ENCODE results near the gene CCN2.

Gene CCN2

DNA sequence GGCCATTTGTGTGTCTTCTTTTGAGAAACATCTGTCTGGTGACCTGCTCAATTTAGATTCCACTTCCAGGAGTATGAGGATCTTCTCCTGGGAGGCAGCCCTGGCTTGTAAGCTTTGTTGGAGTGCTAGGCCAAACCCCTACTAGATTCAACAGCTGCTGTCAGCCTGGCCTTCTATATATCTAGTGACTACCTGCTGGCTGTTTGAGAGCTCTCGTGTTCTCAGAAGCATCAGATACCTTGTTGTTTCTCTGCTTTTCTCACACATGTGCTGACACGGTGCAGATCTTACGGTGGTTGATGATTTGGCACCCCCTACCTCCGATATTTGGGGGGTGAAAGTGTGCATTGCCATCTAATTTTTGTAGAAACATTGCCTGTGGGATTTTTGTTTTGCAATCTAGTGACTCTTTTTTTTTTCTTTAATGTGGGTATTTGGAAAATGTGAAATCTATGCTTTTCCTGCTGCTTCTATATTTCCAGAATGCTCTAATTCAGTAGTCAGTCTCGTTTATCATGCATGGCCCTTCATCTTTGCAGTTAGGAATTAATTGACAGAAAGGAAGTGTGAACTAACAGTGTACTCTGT, 4.7 kb downstream of the CCN2 start:
- Histone ChIP-seq H2BK120ac (ENCODE audit: insufficient read depth, low read length, poor library complexity) (no peak overlapping the region), H3K4me1 (ENCODE audit: control insufficient read depth in 1 of 2, insufficient read depth in 2 of 2, low read length in 2 of 2) (peaks cover 5 to 13% of the 10 kb centered on the region in 2 experiments), H3K79me2 (ENCODE audit: control insufficient read depth, insufficient read depth, low read length, poor library complexity) (peaks cover 5% of the 10 kb centered on the region), H4K91ac (ENCODE audit: low read depth, low read length) (no peak overlapping the region), H3K14ac (ENCODE audit: low read length) (no peak overlapping the region), H2AFZ (ENCODE audit: insufficient read depth, low read length, poor library complexity) (no peak overlapping the region), H3K4ac (ENCODE audit: low read depth, low read length) (no peak overlapping the region), H2BK5ac (ENCODE audit: low read depth, low read length, poor library complexity) (no peak overlapping the region), H3K27me3 (ENCODE audit: insufficient read depth, low read length) (no peaks in the 10 kb centered on the region), H3K79me1 (ENCODE audit: low read length) (peaks cover 8% of the 10 kb centered on the region), H3K27ac (ENCODE audit: low read depth, low read length) (no peak overlapping the region), H3K36me3 (ENCODE audit: control insufficient read depth in 1 of 2, insufficient read depth in 2 of 2, low read length in 2 of 2) (peaks cover 2 to 10% of the 10 kb centered on the region in 2 experiments), H2AK5ac (ENCODE audit: low read length) (no peak overlapping the region), H3K18ac (ENCODE audit: low read length) (no peak overlapping the region), H4K12ac (ENCODE audit: low read depth, low read length) (no peak overlapping the region), H4K8ac (ENCODE audit: low read depth, low read length) (no peak overlapping the region), H2BK12ac (ENCODE audit: low read length) (no peak overlapping the region), H3K9ac (ENCODE audit: low read length) (no peak overlapping the region), H3K9me3 (ENCODE audit: insufficient read depth, low read depth, low read length) (no peaks in the 10 kb centered on the region), H3K4me3 (ENCODE audit: low read depth, low read length) (no peak overlapping the region), H3K4me2 (ENCODE audit: low read length) (no peak overlapping the region), H3K23ac (ENCODE audit: low read length) (no peak overlapping the region)
- no CpG with 5 or more reads among the region's 5 CpGs for WGBS (ENCODE audit: extremely low coverage, insufficient coverage, insufficient read length)
- peak; percentile 12 to 48 for DNase-seq

DNA sequence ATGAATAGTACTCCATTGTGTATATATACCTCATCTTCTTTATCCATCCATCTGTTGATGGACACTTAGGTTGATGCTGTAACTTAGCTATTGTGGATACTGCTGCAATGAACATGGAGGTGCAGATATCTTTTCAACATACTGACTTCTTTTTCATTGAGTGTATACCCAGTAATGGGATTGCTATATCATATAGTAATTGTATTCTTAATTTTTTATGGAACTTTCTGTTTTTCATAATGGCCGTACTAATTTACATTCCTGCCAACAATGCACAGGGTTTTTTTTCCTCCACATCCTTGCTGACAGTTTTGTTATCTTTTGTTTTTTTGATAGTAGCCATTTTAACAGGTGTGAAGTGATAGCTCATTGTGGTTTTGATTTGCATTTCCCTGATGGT, 5.2 kb downstream of the CCN2 start:
- H3K4me1 ChIP-seq (ENCODE audit: control insufficient read depth in 1 of 2, insufficient read depth in 2 of 2, low read length in 2 of 2) = peaks cover 5 to 13% of the 10 kb centered on the region in 2 experiments
- no peak overlapping the region for H3K23ac ChIP-seq (ENCODE audit: low read length)
- no peak overlapping the region for H2BK12ac ChIP-seq (ENCODE audit: low read length)
- peaks cover 4% of the 10 kb centered on the region for H3K79me2 ChIP-seq (ENCODE audit: control insufficient read depth, insufficient read depth, low read length, poor library complexity)
- H2AK5ac ChIP-seq (ENCODE audit: low read length) = no peak overlapping the region
- no peak for DNase-seq
- H2BK5ac ChIP-seq (ENCODE audit: low read depth, low read length, poor library complexity) = no peak overlapping the region
- H3K36me3 ChIP-seq (ENCODE audit: control insufficient read depth in 1 of 2, insufficient read depth in 2 of 2, low read length in 2 of 2) = peaks cover 2 to 10% of the 10 kb centered on the region in 2 experiments
- H3K79me1 ChIP-seq (ENCODE audit: low read length) = peaks cover 7% of the 10 kb centered on the region
- no peaks in the 10 kb centered on the region for H3K9me3 ChIP-seq (ENCODE audit: insufficient read depth, low read depth, low read length)
- H3K4me2 ChIP-seq (ENCODE audit: low read length) = no peak overlapping the region
- no CpG with 5 or more reads among the region's 1 CpG for WGBS (ENCODE audit: extremely low coverage, insufficient coverage, insufficient read length)
- H3K27ac ChIP-seq (ENCODE audit: low read depth, low read length) = no peak overlapping the region
- H4K91ac ChIP-seq (ENCODE audit: low read depth, low read length) = no peak overlapping the region
- no peak overlapping the region for H3K14ac ChIP-seq (ENCODE audit: low read length)
- H2AFZ ChIP-seq (ENCODE audit: insufficient read depth, low read length, poor library complexity) = no peak overlapping the region
- H4K12ac ChIP-seq (ENCODE audit: low read depth, low read length) = no peak overlapping the region
- H3K4ac ChIP-seq (ENCODE audit: low read depth, low read length) = no peak overlapping the region
- H3K4me3 ChIP-seq (ENCODE audit: low read depth, low read length) = no peak overlapping the region
- H3K9ac ChIP-seq (ENCODE audit: low read length) = no peak overlapping the region
- H2BK120ac ChIP-seq (ENCODE audit: insufficient read depth, low read length, poor library complexity) = no peak overlapping the region
- H3K18ac ChIP-seq (ENCODE audit: low read length) = no peak overlapping the region
- no peak overlapping the region for H4K8ac ChIP-seq (ENCODE audit: low read depth, low read length)
- no peaks in the 10 kb centered on the region for H3K27me3 ChIP-seq (ENCODE audit: insufficient read depth, low read length)

DNA sequence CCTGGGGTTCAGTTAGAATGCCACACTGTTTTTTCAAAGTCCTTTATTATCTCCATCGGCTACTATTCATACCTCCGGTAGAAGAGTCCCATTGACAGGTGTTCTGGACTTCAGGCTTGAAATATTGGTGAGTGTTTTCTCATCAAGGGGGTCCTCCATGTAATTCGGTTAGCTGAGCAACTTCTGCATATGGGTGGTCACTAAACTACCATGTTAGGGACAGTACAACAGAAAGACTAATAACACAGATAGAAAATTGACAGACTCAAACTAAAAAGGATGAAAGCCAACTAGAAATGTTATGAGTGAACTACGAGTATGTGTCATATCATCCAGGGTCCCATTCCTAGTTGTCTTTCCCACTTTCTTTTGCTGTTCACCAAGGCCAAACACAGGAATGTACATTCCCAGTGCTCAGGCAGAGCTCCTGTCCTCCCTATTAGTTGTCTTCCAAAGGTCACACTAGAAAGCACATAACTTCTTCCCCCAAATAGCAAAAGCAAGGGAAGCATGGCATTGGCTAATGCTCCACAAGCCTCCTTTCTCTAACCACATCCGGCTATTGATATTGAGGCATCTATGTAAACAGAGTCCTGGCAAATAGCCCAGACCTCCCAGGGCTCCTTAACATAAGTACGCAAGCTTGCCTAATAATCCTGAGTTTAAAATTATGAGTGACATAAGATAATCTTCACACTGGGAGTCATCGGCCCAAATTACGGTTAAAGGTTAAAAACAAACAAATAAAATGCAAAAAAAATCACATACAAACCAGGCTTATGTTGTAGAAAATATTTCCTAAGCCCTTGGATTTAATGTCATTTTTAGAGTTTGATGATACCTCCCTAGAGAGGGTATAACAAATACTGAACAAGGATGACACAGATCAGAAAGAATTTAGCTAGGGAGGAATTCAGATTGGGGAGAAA, 13.2 kb downstream of the CCN2 start:
- H3K14ac ChIP-seq (ENCODE audit: low read length) = no peak overlapping the region
- H3K4ac ChIP-seq (ENCODE audit: low read depth, low read length) = no peak overlapping the region
- no peak overlapping the region for H4K91ac ChIP-seq (ENCODE audit: low read depth, low read length)
- no peaks in the 10 kb centered on the region for H3K9me3 ChIP-seq (ENCODE audit: insufficient read depth, low read depth, low read length)
- H3K36me3 ChIP-seq (ENCODE audit: control insufficient read depth in 1 of 2, insufficient read depth in 2 of 2, low read length in 2 of 2) = no peaks in the 10 kb centered on the region
- no peak for DNase-seq
- H3K27me3 ChIP-seq (ENCODE audit: insufficient read depth, low read length) = no peaks in the 10 kb centered on the region
- no peak overlapping the region for H4K12ac ChIP-seq (ENCODE audit: low read depth, low read length)
- H2AK5ac ChIP-seq (ENCODE audit: low read length) = no peak overlapping the region
- no CpG with 5 or more reads among the region's 8 CpGs for WGBS (ENCODE audit: extremely low coverage, insufficient coverage, insufficient read length)
- H2BK120ac ChIP-seq (ENCODE audit: insufficient read depth, low read length, poor library complexity) = no peak overlapping the region
- no peak overlapping the region for H3K9ac ChIP-seq (ENCODE audit: low read length)
- H3K79me2 ChIP-seq (ENCODE audit: control insufficient read depth, insufficient read depth, low read length, poor library complexity) = no peaks in the 10 kb centered on the region
- no peak overlapping the region for H2BK5ac ChIP-seq (ENCODE audit: low read depth, low read length, poor library complexity)
- no peaks in the 10 kb centered on the region for H3K79me1 ChIP-seq (ENCODE audit: low read length)
- H3K4me2 ChIP-seq (ENCODE audit: low read length) = no peak overlapping the region
- H2BK12ac ChIP-seq (ENCODE audit: low read length) = no peak overlapping the region
- no peak overlapping the region for H3K27ac ChIP-seq (ENCODE audit: low read depth, low read length)
- no peak overlapping the region for H3K4me3 ChIP-seq (ENCODE audit: low read depth, low read length)
- H3K23ac ChIP-seq (ENCODE audit: low read length) = no peak overlapping the region
- H3K18ac ChIP-seq (ENCODE audit: low read length) = no peak overlapping the region
- no peaks in the 10 kb centered on the region for H3K4me1 ChIP-seq (ENCODE audit: control insufficient read depth in 1 of 2, insufficient read depth in 2 of 2, low read length in 2 of 2)
- H2AFZ ChIP-seq (ENCODE audit: insufficient read depth, low read length, poor library complexity) = no peak overlapping the region
- no peak overlapping the region for H4K8ac ChIP-seq (ENCODE audit: low read depth, low read length)

DNA sequence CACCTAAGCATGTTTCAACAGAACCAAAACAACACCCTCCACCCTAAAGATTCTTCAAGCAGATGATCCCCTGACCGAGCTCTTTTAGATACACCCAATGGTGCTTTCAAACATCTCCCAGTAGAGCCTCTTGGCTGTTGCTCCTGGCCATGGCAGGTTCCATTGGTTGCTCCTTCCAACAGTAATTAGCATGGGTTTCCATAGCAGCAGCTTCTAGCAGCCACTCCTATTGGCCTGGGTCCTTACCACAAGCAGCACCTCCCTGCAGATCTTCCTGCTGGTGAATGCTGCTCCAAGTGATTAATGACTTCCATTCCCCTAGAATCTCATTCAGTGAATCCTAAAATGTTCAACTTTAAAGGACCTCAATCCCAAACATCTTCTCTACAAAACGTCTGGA, 13.9 kb downstream of the CCN2 start:
- Histone ChIP-seq H3K4me1 (ENCODE audit: control insufficient read depth in 1 of 2, insufficient read depth in 2 of 2, low read length in 2 of 2) (no peaks in the 10 kb centered on the region), H3K4ac (ENCODE audit: low read depth, low read length) (no peak overlapping the region), H3K14ac (ENCODE audit: low read length) (no peak overlapping the region), H2BK5ac (ENCODE audit: low read depth, low read length, poor library complexity) (no peak overlapping the region), H3K4me2 (ENCODE audit: low read length) (no peak overlapping the region), H3K9me3 (ENCODE audit: insufficient read depth, low read depth, low read length) (no peaks in the 10 kb centered on the region), H3K27ac (ENCODE audit: low read depth, low read length) (no peak overlapping the region), H2BK120ac (ENCODE audit: insufficient read depth, low read length, poor library complexity) (no peak overlapping the region), H2AK5ac (ENCODE audit: low read length) (no peak overlapping the region), H3K9ac (ENCODE audit: low read length) (no peak overlapping the region), H4K91ac (ENCODE audit: low read depth, low read length) (no peak overlapping the region), H2BK12ac (ENCODE audit: low read length) (no peak overlapping the region), H3K27me3 (ENCODE audit: insufficient read depth, low read length) (no peaks in the 10 kb centered on the region), H3K79me2 (ENCODE audit: control insufficient read depth, insufficient read depth, low read length, poor library complexity) (no peaks in the 10 kb centered on the region), H3K23ac (ENCODE audit: low read length) (no peak overlapping the region), H4K12ac (ENCODE audit: low read depth, low read length) (no peak overlapping the region), H3K79me1 (ENCODE audit: low read length) (no peaks in the 10 kb centered on the region), H4K8ac (ENCODE audit: low read depth, low read length) (no peak overlapping the region), H3K4me3 (ENCODE audit: low read depth, low read length) (no peak overlapping the region), H3K18ac (ENCODE audit: low read length) (no peak overlapping the region), H3K36me3 (ENCODE audit: control insufficient read depth in 1 of 2, insufficient read depth in 2 of 2, low read length in 2 of 2) (no peaks in the 10 kb centered on the region), H2AFZ (ENCODE audit: insufficient read depth, low read length, poor library complexity) (no peak overlapping the region)
- no CpG with 5 or more reads among the region's 2 CpGs for WGBS (ENCODE audit: extremely low coverage, insufficient coverage, insufficient read length)
- DNase-seq = no peak

Measured in trophoblast cell (in vitro differentiated cells and primary cell).